GM12878 (cell line): ENCODE data around the gene MYO1D. TPM values are rescaled to one million over a fixed set of nuclear protein-coding genes. Genes with fewer than 3 reads are reported as not detected.

Experiments used
- ATAC-seq: fragments of 200-7000 bp; cut with Tn5 transposase; 3 replicates; pipeline ENCODE4 v1.9.1; 2020; ENCODE audit warnings: mild to moderate bottlenecking, moderate library complexity
- BruUV-seq: library from RNA; stranded (reverse); fragments of 400-500 nt; replicated peaks from 2 replicates; lab custom pipeline; 2021; lab: Mats Ljungman, UMichigan
- CTCF ChIA-PET: fragments of 300-600 bp; sonication (Branson Sonifier 250); formaldehyde crosslinking; extraction: SDS; loops from one replicate; lab custom pipeline; 2021; ENCODE audit warnings: inconsistent platforms; lab: Yijun Ruan, JAX
- POLR2A ChIA-PET: fragments of 350-600 bp; formaldehyde crosslinking; extraction: SDS; loops from one replicate; lab custom pipeline; 2021; ENCODE audit warnings: inconsistent platforms; lab: Charles Lee
- RAD21 ChIA-PET: fragments of 300-600 bp; sonication (Branson Sonifier 250); formaldehyde crosslinking; loops from one replicate; lab custom pipeline; 2023; ENCODE audit warnings: antibody characterized with exemption; ENCODE audit not compliant: unreplicated experiment; lab: Charles Lee
- SMC1A ChIA-PET: fragments of 300-600 bp; sonication (Branson Sonifier 250); formaldehyde crosslinking; loops from one replicate; lab custom pipeline; 2023; ENCODE audit not compliant: unreplicated experiment, uncharacterized antibody; lab: Charles Lee
- DNase-seq: peaks from one replicate; pipeline ENCODE4 v3.0.0-alpha.2; 2011; ENCODE audit warnings: low read depth, low spot score
- FAIRE-seq: peaks from 3 replicates; lab custom pipeline; 2011; peaks lifted over from hg19 to GRCh38; lab: Jason Lieb, UNC
- H2AFZ ChIP-seq: 2 replicates; pipeline ENCODE4 v1.6.0; 2011; ENCODE audit warnings: low read depth, low read length, control low read depth; ENCODE audit not compliant: control insufficient read depth
- H3K27ac ChIP-seq: 2 replicates; pipeline ENCODE4 v1.5.1; 2011; ENCODE audit warnings: control low read depth; ENCODE audit not compliant: control insufficient read depth, insufficient read depth
- H3K27me3 ChIP-seq, 2 experiments: replicated peaks in 1 of 2; 2 replicates each; pipeline versions ENCODE4 v1.6.0 to v1.6.1; 2011; ENCODE audit warnings: low read length in 1 of 2; ENCODE audit not compliant: control insufficient read depth in 2 of 2, insufficient read depth in 2 of 2
- H3K36me3 ChIP-seq, 2 experiments: 2 replicates each; pipeline ENCODE4 v1.5.1; 2011; ENCODE audit warnings: low read length in 1 of 2; ENCODE audit not compliant: control insufficient read depth in 2 of 2, insufficient read depth in 2 of 2
- H3K4me1 ChIP-seq: 2 replicates; pipeline ENCODE4 v1.6.1; 2011; ENCODE audit warnings: mild to moderate bottlenecking, low read length, moderate library complexity, mixed read lengths; ENCODE audit not compliant: control insufficient read depth, insufficient read depth
- H3K4me2 ChIP-seq: 2 replicates; pipeline ENCODE4 v1.6.0; 2011; ENCODE audit warnings: control low read depth; ENCODE audit not compliant: control insufficient read depth, insufficient read depth
- H3K4me3 ChIP-seq: fragments of 200-600 bp; sonication (generic); 2 replicates; pipeline ENCODE4 v1.5.1; 2016
- H3K79me2 ChIP-seq: 2 replicates; pipeline ENCODE4 v1.6.0; 2011; ENCODE audit warnings: low read length; ENCODE audit not compliant: control insufficient read depth, insufficient read depth
- H3K9ac ChIP-seq: 2 replicates; pipeline ENCODE4 v1.8.0; 2011; ENCODE audit warnings: low read length, control low read depth, mixed read lengths; ENCODE audit not compliant: control insufficient read depth, insufficient read depth
- H3K9me3 ChIP-seq: replicated peaks from 3 replicates; pipeline ENCODE4 v1.5.1; 2011; ENCODE audit warnings: mild to moderate bottlenecking, low read length; ENCODE audit not compliant: control insufficient read depth, insufficient read depth
- H4K20me1 ChIP-seq: 2 replicates; pipeline ENCODE4 v1.6.0; 2011; ENCODE audit not compliant: control insufficient read depth, insufficient read depth
- BCL3 ChIP-seq: IDR thresholded peaks from 2 replicates; pipeline ENCODE4 v1.6.1; 2011; ENCODE audit warnings: borderline replicate concordance, low read depth, mild to moderate bottlenecking, moderate library complexity, low read length; ENCODE audit not compliant: insufficient read depth, poor library complexity, severe bottlenecking
- BMI1 ChIP-seq: fragments of 450-650 bp; IDR thresholded peaks from 2 replicates; pipeline ENCODE4 v1.6.1; 2016; ENCODE audit warnings: mild to moderate bottlenecking, moderate library complexity, borderline replicate concordance
- CREB1 ChIP-seq: IDR thresholded peaks from 2 replicates; pipeline ENCODE4 v1.6.1; 2012; ENCODE audit warnings: low read depth, mild to moderate bottlenecking, inconsistent platforms
- ESRRA ChIP-seq: IDR thresholded peaks from 2 replicates; pipeline ENCODE4 v1.6.1; 2012; ENCODE audit warnings: mild to moderate bottlenecking, low read length, improper control_type of control experiment
- GABPA ChIP-seq: IDR thresholded peaks from 2 replicates; pipeline ENCODE4 v1.6.1; 2014; ENCODE audit warnings: antibody characterized with exemption, low read depth, mild to moderate bottlenecking, inconsistent platforms
- KLF5 ChIP-seq: fragments of 450-650 bp; IDR thresholded peaks from 2 replicates; pipeline ENCODE4 v1.6.1; 2014; ENCODE audit warnings: mild to moderate bottlenecking; ENCODE audit not compliant: partially characterized antibody
- NBN ChIP-seq: fragments of 450-650 bp; IDR thresholded peaks from 2 replicates; pipeline ENCODE4 v1.6.1; 2016
- NFXL1 ChIP-seq: fragments of 450-650 bp; IDR thresholded peaks from 2 replicates; pipeline ENCODE4 v1.6.1; 2017; ENCODE audit warnings: antibody characterized with exemption, mild to moderate bottlenecking, borderline replicate concordance
- USF2 ChIP-seq: IDR thresholded peaks from 2 replicates; pipeline ENCODE4 v1.6.1; 2011; ENCODE audit warnings: low read depth, low read length, improper control_type of control experiment, borderline replicate concordance
- YY1 ChIP-seq: IDR thresholded peaks from 2 replicates; pipeline ENCODE4 v1.6.1; 2011; ENCODE audit warnings: low read depth, mild to moderate bottlenecking, low read length
- ZNF384 ChIP-seq: IDR thresholded peaks from 2 replicates; pipeline ENCODE4 v1.6.1; 2012; ENCODE audit warnings: low read depth, mild to moderate bottlenecking, low read length, improper control_type of control experiment, borderline replicate concordance
- WGBS: methylation state at CpG from one replicate; pipeline ENCODE4 v1.1.6; 2016; ENCODE audit warnings: low lambda C conversion rate; ENCODE audit not compliant: insufficient replicate concordance, insufficient coverage; ENCODE audit errors: missing lambda C conversion rate; 5-methylcytosine and 5-hydroxymethylcytosine counted together
- in situ Hi-C: fragments of 300-500 bp; cut with MboI; formaldehyde crosslinking; loops from 9 replicates; pipeline ENCODE4 v1.14.3; 2018; ENCODE audit warnings: mixed read lengths
- intact Hi-C: fragments of 100-400 bp; cut with micrococcal nuclease; formaldehyde crosslinking; loops from one replicate; pipeline ENCODE4 v1.14.2; 2022; ENCODE audit not compliant: unreplicated experiment
- polyA plus RNA-seq, 11 experiments: library from polyadenylated mRNA; depleted of rRNA in 4 of 11; unstranded in 6 of 11; stranded (reverse) in 5 of 11; fragments of >200 nt; fragmentation: Nextera tagmentation in 4 of 11; fragmentation: Illumina TruSeq in 1 of 11; extraction: Ambion mirVana in 4 of 11; extraction: Trizol in 1 of 11; gene quantifications; 1 replicate in 1 of 11; 2 replicates in 10 of 11; pipeline versions ENCODE4 v1.2.1 to v1.2.3, GENCODE V29; 2011 to 2016; ENCODE audit warnings: inconsistent platforms in 2 of 11, missing spikeins in 2 of 11, low read depth in 1 of 11
- total RNA-seq, 4 experiments: library from RNA; depleted of rRNA in 3 of 4; stranded (reverse); fragments of >200 nt in 3 of 4; fragmentation: Illumina TruSeq in 1 of 4; extraction: Trizol in 1 of 4; gene quantifications; 2 replicates each; pipeline versions ENCODE4 v1.2.1 to v1.2.3, GENCODE V29; 2013 to 2021
- TF ChIP-seq, protein P1 (sequence below): fragments of 450-650 bp; IDR thresholded peaks from 2 replicates; pipeline ENCODE4 v1.6.1; 2017; ENCODE audit warnings: mild to moderate bottlenecking, moderate library complexity
- TF ChIP-seq, protein P2 (sequence below): fragments of 450-650 bp; IDR thresholded peaks from 2 replicates; pipeline ENCODE4 v1.6.1; 2016; ENCODE audit warnings: mild to moderate bottlenecking, moderate library complexity, borderline replicate concordance

Gene MYO1D
- total and polyA plus RNA-seq, 10 of the 15 experiments (the other 5 are each of a cell fraction or from before 2014, with no cell fraction given) = 1.8 to 37.7 (median 25.4) TPM

GRCh38 chr17:32628271-32629044 lies 248.5 kb downstream of the MYO1D start:
- WGBS = 85% methylated on average over 4 of the region's 4 CpGs
- Histone ChIP-seq H3K9ac (no peak overlapping the region), H4K20me1 (no peaks in the 10 kb centered on the region), H3K4me1 (no peaks in the 10 kb centered on the region), H3K4me2 (no peak overlapping the region), H3K9me3 (no peaks in the 10 kb centered on the region), H3K4me3 (no peak overlapping the region), H2AFZ (no peak overlapping the region), H3K27ac (no peak overlapping the region), H3K36me3 (no peaks in the 10 kb centered on the region), H3K79me2 (no peaks in the 10 kb centered on the region), H3K27me3 (no peaks in the 10 kb centered on the region)
- ChIA-PET POLR2A (no interaction called here), CTCF (interaction anchor here (1.0 to 1.3 kb wide), 3 partner anchors 25 to 128 kb away, joined by 3 read pairs; no protein-coding TSS in a partner anchor), SMC1A (interaction anchor here (1.8 kb wide), 1 partner anchor 166 kb away, joined by 5 read pairs; no protein-coding TSS in a partner anchor), RAD21 (no interaction called here)
- DNase-seq (no peak), FAIRE-seq (no peak), ATAC-seq (no peak)
- intact Hi-C loops (no loop called here), in situ Hi-C loops (no loop called here)
- no TSS peak for BruUV-seq
- TF ChIP-seq NBN (no peak), ZNF384 (no peak), CREB1 (no peak), YY1 (no peak), USF2 (no peak), NFXL1 (no peak), BMI1 (no peak), KLF5 (no peak), GABPA (no peak), ESRRA (no peak), BCL3 (no peak)
- TF ChIP-seq, protein P1, sequence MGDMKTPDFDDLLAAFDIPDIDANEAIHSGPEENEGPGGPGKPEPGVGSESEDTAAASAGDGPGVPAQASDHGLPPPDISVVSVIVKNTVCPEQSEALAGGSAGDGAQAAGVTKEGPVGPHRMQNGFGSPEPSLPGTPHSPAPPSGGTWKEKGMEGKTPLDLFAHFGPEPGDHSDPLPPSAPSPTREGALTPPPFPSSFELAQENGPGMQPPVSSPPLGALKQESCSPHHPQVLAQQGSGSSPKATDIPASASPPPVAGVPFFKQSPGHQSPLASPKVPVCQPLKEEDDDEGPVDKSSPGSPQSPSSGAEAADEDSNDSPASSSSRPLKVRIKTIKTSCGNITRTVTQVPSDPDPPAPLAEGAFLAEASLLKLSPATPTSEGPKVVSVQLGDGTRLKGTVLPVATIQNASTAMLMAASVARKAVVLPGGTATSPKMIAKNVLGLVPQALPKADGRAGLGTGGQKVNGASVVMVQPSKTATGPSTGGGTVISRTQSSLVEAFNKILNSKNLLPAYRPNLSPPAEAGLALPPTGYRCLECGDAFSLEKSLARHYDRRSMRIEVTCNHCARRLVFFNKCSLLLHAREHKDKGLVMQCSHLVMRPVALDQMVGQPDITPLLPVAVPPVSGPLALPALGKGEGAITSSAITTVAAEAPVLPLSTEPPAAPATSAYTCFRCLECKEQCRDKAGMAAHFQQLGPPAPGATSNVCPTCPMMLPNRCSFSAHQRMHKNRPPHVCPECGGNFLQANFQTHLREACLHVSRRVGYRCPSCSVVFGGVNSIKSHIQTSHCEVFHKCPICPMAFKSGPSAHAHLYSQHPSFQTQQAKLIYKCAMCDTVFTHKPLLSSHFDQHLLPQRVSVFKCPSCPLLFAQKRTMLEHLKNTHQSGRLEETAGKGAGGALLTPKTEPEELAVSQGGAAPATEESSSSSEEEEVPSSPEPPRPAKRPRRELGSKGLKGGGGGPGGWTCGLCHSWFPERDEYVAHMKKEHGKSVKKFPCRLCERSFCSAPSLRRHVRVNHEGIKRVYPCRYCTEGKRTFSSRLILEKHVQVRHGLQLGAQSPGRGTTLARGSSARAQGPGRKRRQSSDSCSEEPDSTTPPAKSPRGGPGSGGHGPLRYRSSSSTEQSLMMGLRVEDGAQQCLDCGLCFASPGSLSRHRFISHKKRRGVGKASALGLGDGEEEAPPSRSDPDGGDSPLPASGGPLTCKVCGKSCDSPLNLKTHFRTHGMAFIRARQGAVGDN = no peak
- TF ChIP-seq, protein P2, sequence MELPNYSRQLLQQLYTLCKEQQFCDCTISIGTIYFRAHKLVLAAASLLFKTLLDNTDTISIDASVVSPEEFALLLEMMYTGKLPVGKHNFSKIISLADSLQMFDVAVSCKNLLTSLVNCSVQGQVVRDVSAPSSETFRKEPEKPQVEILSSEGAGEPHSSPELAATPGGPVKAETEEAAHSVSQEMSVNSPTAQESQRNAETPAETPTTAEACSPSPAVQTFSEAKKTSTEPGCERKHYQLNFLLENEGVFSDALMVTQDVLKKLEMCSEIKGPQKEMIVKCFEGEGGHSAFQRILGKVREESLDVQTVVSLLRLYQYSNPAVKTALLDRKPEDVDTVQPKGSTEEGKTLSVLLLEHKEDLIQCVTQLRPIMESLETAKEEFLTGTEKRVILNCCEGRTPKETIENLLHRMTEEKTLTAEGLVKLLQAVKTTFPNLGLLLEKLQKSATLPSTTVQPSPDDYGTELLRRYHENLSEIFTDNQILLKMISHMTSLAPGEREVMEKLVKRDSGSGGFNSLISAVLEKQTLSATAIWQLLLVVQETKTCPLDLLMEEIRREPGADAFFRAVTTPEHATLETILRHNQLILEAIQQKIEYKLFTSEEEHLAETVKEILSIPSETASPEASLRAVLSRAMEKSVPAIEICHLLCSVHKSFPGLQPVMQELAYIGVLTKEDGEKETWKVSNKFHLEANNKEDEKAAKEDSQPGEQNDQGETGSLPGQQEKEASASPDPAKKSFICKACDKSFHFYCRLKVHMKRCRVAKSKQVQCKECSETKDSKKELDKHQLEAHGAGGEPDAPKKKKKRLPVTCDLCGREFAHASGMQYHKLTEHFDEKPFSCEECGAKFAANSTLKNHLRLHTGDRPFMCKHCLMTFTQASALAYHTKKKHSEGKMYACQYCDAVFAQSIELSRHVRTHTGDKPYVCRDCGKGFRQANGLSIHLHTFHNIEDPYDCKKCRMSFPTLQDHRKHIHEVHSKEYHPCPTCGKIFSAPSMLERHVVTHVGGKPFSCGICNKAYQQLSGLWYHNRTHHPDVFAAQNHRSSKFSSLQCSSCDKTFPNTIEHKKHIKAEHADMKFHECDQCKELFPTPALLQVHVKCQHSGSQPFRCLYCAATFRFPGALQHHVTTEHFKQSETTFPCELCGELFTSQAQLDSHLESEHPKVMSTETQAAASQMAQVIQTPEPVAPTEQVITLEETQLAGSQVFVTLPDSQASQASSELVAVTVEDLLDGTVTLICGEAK = no peak
